BJ (cell line): ENCODE results near the gene NFYC. TPM values are rescaled to one million over a fixed set of nuclear protein-coding genes. Genes with fewer than 3 reads are reported as not detected.
"Not testable (repeated sequence)": the region's sequence is repeated elsewhere in the genome, so short reads cannot be mapped to it uniquely, and the experiment has no call there.

Experiments used
- CTCF ChIA-PET: fragments of 350-600 bp; formaldehyde crosslinking; extraction: SDS; loops from one replicate; lab custom pipeline; 2021; ENCODE audit warnings: antibody characterized with exemption, inconsistent platforms; lab: Yijun Ruan, JAX
- POLR2A ChIA-PET: fragments of 300-600 bp; sonication (Branson Sonifier 250); formaldehyde crosslinking; extraction: SDS; loops from one replicate; lab custom pipeline; 2021; ENCODE audit warnings: antibody characterized with exemption; lab: Charles Lee
- DNase-seq: peaks from one replicate; pipeline ENCODE4 v3.0.0-alpha.2; 2011; ENCODE audit warnings: low read depth
- H3K27me3 ChIP-seq: 2 replicates; pipeline ENCODE4 v1.6.0; 2011; ENCODE audit warnings: low read length; ENCODE audit not compliant: control insufficient read depth, insufficient read depth
- H3K36me3 ChIP-seq: 2 replicates; pipeline ENCODE4 v1.5.1; 2011; ENCODE audit warnings: low read length; ENCODE audit not compliant: control insufficient read depth, insufficient read depth
- H3K4me3 ChIP-seq: 2 replicates; pipeline ENCODE4 v1.5.1; 2011; ENCODE audit warnings: low read depth, mild to moderate bottlenecking, control low read depth, low read length
- polyA plus RNA-seq: library from polyadenylated mRNA; depleted of rRNA; stranded (reverse); fragments of >200 nt; gene quantifications from 2 replicates; pipeline ENCODE4 v1.2.3, GENCODE V29; 2011
- TF ChIP-seq, protein P1 (sequence below): IDR thresholded peaks from 2 replicates; pipeline ENCODE4 v1.5.1; 2011; ENCODE audit warnings: low read depth, mild to moderate bottlenecking, control low read depth, inconsistent platforms, low read length, moderate library complexity; ENCODE audit not compliant: insufficient read depth

The NFYC gene
- polyA plus RNA-seq, 1 experiment = 63.2 TPM

GRCh38 chr1:40696294-40696693 lies 4.8 kb downstream of the NFYC start:
- CTCF ChIA-PET = no interaction called here
- no peaks in the 10 kb centered on the region; the same call in 1 of the 2 replicates for H3K36me3 ChIP-seq
- POLR2A ChIA-PET = no interaction called here
- H3K27me3 ChIP-seq = no peaks in the 10 kb centered on the region
- no peak overlapping the region for H3K4me3 ChIP-seq
- no peak for DNase-seq
- TF ChIP-seq, protein P1, sequence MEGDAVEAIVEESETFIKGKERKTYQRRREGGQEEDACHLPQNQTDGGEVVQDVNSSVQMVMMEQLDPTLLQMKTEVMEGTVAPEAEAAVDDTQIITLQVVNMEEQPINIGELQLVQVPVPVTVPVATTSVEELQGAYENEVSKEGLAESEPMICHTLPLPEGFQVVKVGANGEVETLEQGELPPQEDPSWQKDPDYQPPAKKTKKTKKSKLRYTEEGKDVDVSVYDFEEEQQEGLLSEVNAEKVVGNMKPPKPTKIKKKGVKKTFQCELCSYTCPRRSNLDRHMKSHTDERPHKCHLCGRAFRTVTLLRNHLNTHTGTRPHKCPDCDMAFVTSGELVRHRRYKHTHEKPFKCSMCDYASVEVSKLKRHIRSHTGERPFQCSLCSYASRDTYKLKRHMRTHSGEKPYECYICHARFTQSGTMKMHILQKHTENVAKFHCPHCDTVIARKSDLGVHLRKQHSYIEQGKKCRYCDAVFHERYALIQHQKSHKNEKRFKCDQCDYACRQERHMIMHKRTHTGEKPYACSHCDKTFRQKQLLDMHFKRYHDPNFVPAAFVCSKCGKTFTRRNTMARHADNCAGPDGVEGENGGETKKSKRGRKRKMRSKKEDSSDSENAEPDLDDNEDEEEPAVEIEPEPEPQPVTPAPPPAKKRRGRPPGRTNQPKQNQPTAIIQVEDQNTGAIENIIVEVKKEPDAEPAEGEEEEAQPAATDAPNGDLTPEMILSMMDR = no peak

DNA sequence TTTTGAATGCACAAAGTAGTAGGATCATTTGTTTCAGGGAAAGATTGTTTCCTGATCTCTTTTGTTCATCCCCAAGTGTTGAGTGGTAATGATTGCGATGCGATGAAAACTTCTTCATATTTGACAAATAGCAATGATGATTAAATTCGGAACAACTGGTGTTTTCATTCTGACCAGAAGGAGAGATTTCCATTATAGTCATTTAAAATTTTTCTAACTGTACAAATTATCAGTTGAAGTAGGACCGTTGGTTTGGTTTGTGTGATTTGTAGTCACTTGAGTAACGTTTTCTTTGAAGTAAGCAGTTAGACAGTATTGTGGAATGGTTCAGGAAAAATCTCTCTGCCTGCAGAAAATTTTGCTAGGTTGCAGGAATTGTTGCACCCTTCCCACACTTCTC lies 5.9 kb downstream of the NFYC start:
- Histone ChIP-seq H3K36me3 (no peaks in the 10 kb centered on the region; the same call in 1 of the 2 replicates), H3K4me3 (no peak overlapping the region), H3K27me3 (no peaks in the 10 kb centered on the region)
- CTCF ChIA-PET = no interaction called here
- no peak for DNase-seq
- POLR2A ChIA-PET = no interaction called here
- TF ChIP-seq, protein P1 = no peak

GRCh38 chr1:40699787-40700186 lies 8.3 kb downstream of the NFYC start:
- no peaks in the 10 kb centered on the region for H3K27me3 ChIP-seq
- no peaks in the 10 kb centered on the region; the same call in 1 of the 2 replicates for H3K36me3 ChIP-seq
- no peak for DNase-seq
- POLR2A ChIA-PET = no interaction called here
- TF ChIP-seq, protein P1 = no peak
- CTCF ChIA-PET = interaction anchor here (1.4 kb wide), 1 partner anchor 251 kb away, joined by 4 read pairs; no protein-coding TSS in a partner anchor
- no peak overlapping the region for H3K4me3 ChIP-seq

- Histone ChIP-seq H3K27me3 (no peaks in the 10 kb centered on the region), H3K4me3 (no peak overlapping the region), H3K36me3 (no peaks in the 10 kb centered on the region; the same call in 1 of the 2 replicates)
- TF ChIP-seq, protein P1 = no peak
- DNase-seq = no peak
- CTCF ChIA-PET = interaction anchor here (1.5 to 1.6 kb wide), 2 partner anchors 69 to 73 kb away, joined by 4 to 6 read pairs; no protein-coding TSS in a partner anchor
- POLR2A ChIA-PET = no interaction called here
Measured at GRCh38 chr1:40701684-40702083, 10.2 kb downstream of the NFYC start.

GRCh38 chr1:40702810-40703209 lies 11.3 kb downstream of the NFYC start:
- POLR2A ChIA-PET, H3K27me3 ChIP-seq, DNase-seq, H3K4me3 ChIP-seq, H3K36me3 ChIP-seq: not testable (repeated sequence)
- CTCF ChIA-PET = interaction anchor here (0.8 to 1.5 kb wide), 3 partner anchors 62 to 71 kb away, joined by 3 to 4 read pairs (median 3); no protein-coding TSS in a partner anchor

DNA sequence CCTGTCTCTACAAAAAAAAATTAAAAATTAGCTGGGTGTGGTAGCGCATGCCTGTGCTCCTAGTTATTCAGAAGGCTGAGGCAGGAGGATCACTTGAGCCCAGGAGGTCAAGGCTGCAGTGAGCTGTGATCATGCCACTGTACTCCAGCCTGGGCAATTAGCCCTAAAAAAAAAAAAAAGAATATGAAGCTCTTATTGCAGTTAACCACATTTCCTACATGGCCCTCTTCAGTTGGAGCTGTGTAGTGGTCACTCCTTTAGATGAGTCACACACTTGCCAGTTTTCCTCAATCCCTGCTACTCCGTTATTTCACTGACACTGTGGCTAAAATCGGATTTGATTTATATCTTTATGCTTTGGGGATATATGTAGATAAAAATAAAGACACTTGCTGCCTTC lies 11.8 kb downstream of the NFYC start:
- H3K4me3 ChIP-seq = no peak overlapping the region
- TF ChIP-seq, protein P1 = no peak
- ChIA-PET CTCF (interaction anchor here (0.8 to 1.0 kb wide), 2 partner anchors 61 to 71 kb away, joined by 3 read pairs; no protein-coding TSS in a partner anchor), POLR2A (interaction anchor here (0.6 kb wide), 1 partner anchor 12 kb away, joined by 4 read pairs; no protein-coding TSS in a partner anchor)
- H3K27me3 ChIP-seq = no peaks in the 10 kb centered on the region
- no peak for DNase-seq
- no peaks in the 10 kb centered on the region; the same call in 1 of the 2 replicates for H3K36me3 ChIP-seq
